Measurements from ENCODE around the gene DLX3. TPM values are rescaled to one million over a fixed set of nuclear protein-coding genes. Genes with fewer than 3 reads are reported as not detected.

Gene DLX3
- total RNA-seq, 1 experiment from 2014 or later, result 1.2 TPM

GRCh38 chr17:49944273-49944870 is 50.7 kb downstream of the DLX3 start:
- no peak overlapping the region for H3T11ph ChIP-seq (ENCODE audit: low read length)
- H3K4ac ChIP-seq (ENCODE audit: low read depth, low read length), result no peak overlapping the region
- no peak overlapping the region for H2BK5ac ChIP-seq (ENCODE audit: insufficient read length, low read length)
- H4K8ac ChIP-seq (replicated peaks; ENCODE audit: insufficient read length, low read depth, low read length), result no peak overlapping the region
- H3K9me3 ChIP-seq (ENCODE audit: control insufficient read depth, low read depth, low read length), result no peaks in the 10 kb centered on the region
- H3K9ac ChIP-seq (ENCODE audit: extremely low read depth, insufficient read length, low read length), result no peak overlapping the region
- H3K36me3 Mint-ChIP-seq (ENCODE audit: insufficient read depth in 1 of 3, low read depth in 3 of 3), result no peaks in the 10 kb centered on the region
- peak overlapping the region; percentile 27 for H3K18ac ChIP-seq (ENCODE audit: insufficient read length, low read depth, low read length)
- H2BK15ac ChIP-seq (ENCODE audit: low read depth, low read length), result no peak overlapping the region
- H2AK5ac ChIP-seq (ENCODE audit: insufficient read length, low read length), result no peak overlapping the region
- no peak overlapping the region for H3K23ac ChIP-seq (ENCODE audit: insufficient read length, low read depth, low read length)
- peaks cover 2% of the 10 kb centered on the region for H3K23me2 ChIP-seq (ENCODE audit: insufficient read length, low read depth, low read length, poor library complexity, severe bottlenecking)
- H4K20me1 ChIP-seq (ENCODE audit: control insufficient read depth, insufficient read depth, insufficient read length), result no peaks in the 10 kb centered on the region
- H3K4me2 ChIP-seq (ENCODE audit: insufficient read depth, insufficient read length, low read length), result no peak overlapping the region
- H4K91ac ChIP-seq (ENCODE audit: insufficient read length, low read depth, low read length), result no peak overlapping the region
- no peaks in the 10 kb centered on the region; the same call in 1 of the 2 replicates for H3K27me3 ChIP-seq (ENCODE audit: insufficient read depth, low read length)
- peaks cover 11 to 18% of the 10 kb centered on the region in 2 experiments for H3K4me1 Mint-ChIP-seq
- no peak overlapping the region for H2AFZ ChIP-seq (ENCODE audit: low read length)
- no peak overlapping the region for H3K14ac ChIP-seq (ENCODE audit: insufficient read depth, low read length)
- no peak overlapping the region for H2BK12ac ChIP-seq (ENCODE audit: insufficient read length, low read depth, low read length)
- no CpG with 5 or more reads among the region's 26 CpGs for WGBS (ENCODE audit: extremely low coverage, insufficient read length, low lambda C conversion rate)
- DNase-seq, result no peak
- TF ChIP-seq, protein P1, sequence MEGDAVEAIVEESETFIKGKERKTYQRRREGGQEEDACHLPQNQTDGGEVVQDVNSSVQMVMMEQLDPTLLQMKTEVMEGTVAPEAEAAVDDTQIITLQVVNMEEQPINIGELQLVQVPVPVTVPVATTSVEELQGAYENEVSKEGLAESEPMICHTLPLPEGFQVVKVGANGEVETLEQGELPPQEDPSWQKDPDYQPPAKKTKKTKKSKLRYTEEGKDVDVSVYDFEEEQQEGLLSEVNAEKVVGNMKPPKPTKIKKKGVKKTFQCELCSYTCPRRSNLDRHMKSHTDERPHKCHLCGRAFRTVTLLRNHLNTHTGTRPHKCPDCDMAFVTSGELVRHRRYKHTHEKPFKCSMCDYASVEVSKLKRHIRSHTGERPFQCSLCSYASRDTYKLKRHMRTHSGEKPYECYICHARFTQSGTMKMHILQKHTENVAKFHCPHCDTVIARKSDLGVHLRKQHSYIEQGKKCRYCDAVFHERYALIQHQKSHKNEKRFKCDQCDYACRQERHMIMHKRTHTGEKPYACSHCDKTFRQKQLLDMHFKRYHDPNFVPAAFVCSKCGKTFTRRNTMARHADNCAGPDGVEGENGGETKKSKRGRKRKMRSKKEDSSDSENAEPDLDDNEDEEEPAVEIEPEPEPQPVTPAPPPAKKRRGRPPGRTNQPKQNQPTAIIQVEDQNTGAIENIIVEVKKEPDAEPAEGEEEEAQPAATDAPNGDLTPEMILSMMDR (conservative IDR thresholded peaks at IDR 0.05), result no peak
- H3K9me3 Mint-ChIP-seq, result no peaks in the 10 kb centered on the region
- H4K5ac ChIP-seq (ENCODE audit: insufficient read length, low read depth, low read length), result no peak overlapping the region
- no peak overlapping the region for H2BK120ac ChIP-seq (ENCODE audit: low read depth, low read length, poor library complexity, severe bottlenecking)
- H3K4me1 ChIP-seq (ENCODE audit: insufficient read depth, low read length), result no peaks in the 10 kb centered on the region
- H3K56ac ChIP-seq (ENCODE audit: insufficient read length, low read depth, low read length), result no peak overlapping the region
- no peaks in the 10 kb centered on the region for H3K79me1 ChIP-seq (ENCODE audit: insufficient read depth, low read depth, low read length, poor library complexity, severe bottlenecking)
- peaks cover 80% of the 10 kb centered on the region for H3K27me3 Mint-ChIP-seq (ENCODE audit: low read depth)
- H3K79me2 ChIP-seq (ENCODE audit: insufficient read depth, low read length), result no peaks in the 10 kb centered on the region
- H3K27ac Mint-ChIP-seq, result peak overlapping the region in 2 of 3 experiments; percentile 33 to 47; a peak in 1 of 7 replicates
- no peak overlapping the region for H2BK20ac ChIP-seq (ENCODE audit: low read depth, low read length, poor library complexity, severe bottlenecking)
- no peak overlapping the region for H3K27ac ChIP-seq (ENCODE audit: insufficient read length, low read depth, low read length)
- H3K4me3 Mint-ChIP-seq, result peak overlapping the region in 1 of 2 experiments; percentile 21; a peak in 1 of 5 replicates
